Keratinocyte (primary cell): ENCODE measurements around the gene ULK4. TPM values are rescaled to one million over a fixed set of nuclear protein-coding genes. Genes with fewer than 3 reads are reported as not detected.

ENCODE experiments used
- DNase-seq: peaks from one replicate; pipeline ENCODE4 v3.0.0-alpha.2; 2011; ENCODE audit warnings: low read depth, missing footprints, low spot score
- FAIRE-seq: peaks from 2 replicates; lab custom pipeline; 2011; peaks lifted over from hg19 to GRCh38; lab: Jason Lieb, UNC
- H2AFZ ChIP-seq: 2 replicates; pipeline ENCODE4 v1.6.0; 2012; ENCODE audit warnings: low read length, control low read depth, inconsistent platforms; ENCODE audit not compliant: control insufficient read depth
- H3K27ac ChIP-seq: 2 replicates; pipeline ENCODE4 v1.5.1; 2011; ENCODE audit warnings: low read length; ENCODE audit not compliant: control insufficient read depth, insufficient read depth
- H3K27me3 ChIP-seq: 3 replicates; pipeline ENCODE4 v1.6.0; 2011; ENCODE audit warnings: low read length; ENCODE audit not compliant: control insufficient read depth, insufficient read depth; ENCODE audit errors: extremely low read depth
- H3K36me3 ChIP-seq, 2 experiments: 2 replicates in 1 of 2; 3 replicates in 1 of 2; pipeline ENCODE4 v1.5.1; 2011; ENCODE audit warnings: low read length in 2 of 2, mild to moderate bottlenecking in 1 of 2; ENCODE audit not compliant: control insufficient read depth in 2 of 2, insufficient read depth in 2 of 2; ENCODE audit errors: extremely low read depth in 1 of 2
- H3K4me1 ChIP-seq: 3 replicates; pipeline ENCODE4 v1.5.1; 2011; ENCODE audit warnings: low read length; ENCODE audit not compliant: control insufficient read depth, insufficient read depth; ENCODE audit errors: extremely low read depth
- H3K4me2 ChIP-seq: 3 replicates; pipeline ENCODE4 v1.6.0; 2011; ENCODE audit warnings: low read depth, low read length; ENCODE audit not compliant: control insufficient read depth, insufficient read depth; ENCODE audit errors: extremely low read depth
- H3K4me3 ChIP-seq, 3 experiments: fragments of 200-600 bp in 1 of 3; sonication (generic) in 1 of 3; 2 replicates in 2 of 3; 3 replicates in 1 of 3; pipeline ENCODE4 v1.5.1; 2011 to 2016; ENCODE audit warnings: low read length in 3 of 3, mild to moderate bottlenecking in 3 of 3, control low read depth in 2 of 3, inconsistent platforms in 1 of 3, low read depth in 1 of 3, mixed read lengths in 1 of 3, mixed run types in 1 of 3, moderate library complexity in 1 of 3; ENCODE audit not compliant: control insufficient read depth in 2 of 3, insufficient read depth in 2 of 3; ENCODE audit errors: extremely low read depth in 1 of 3
- H3K79me2 ChIP-seq: 2 replicates; pipeline ENCODE4 v1.6.0; 2012; ENCODE audit warnings: low read length; ENCODE audit not compliant: control insufficient read depth, insufficient read depth
- H3K9ac ChIP-seq: 3 replicates; pipeline ENCODE4 v1.6.0; 2011; ENCODE audit warnings: low read length; ENCODE audit not compliant: control insufficient read depth, insufficient read depth; ENCODE audit errors: extremely low read depth
- H3K9me1 ChIP-seq: 3 replicates; pipeline ENCODE4 v1.6.0; 2011; ENCODE audit warnings: low read length; ENCODE audit not compliant: control insufficient read depth, insufficient read depth; ENCODE audit errors: extremely low read depth
- H3K9me3 ChIP-seq: 2 replicates; pipeline ENCODE4 v1.5.1; 2012; ENCODE audit warnings: low read depth, low read length; ENCODE audit not compliant: control insufficient read depth
- H4K20me1 ChIP-seq: 3 replicates; pipeline ENCODE4 v1.6.0; 2011; ENCODE audit warnings: low read length; ENCODE audit not compliant: control insufficient read depth, insufficient read depth; ENCODE audit errors: extremely low read depth
- EZH2 ChIP-seq: IDR thresholded peaks from one replicate; pipeline ENCODE4 v1.6.1; 2012; ENCODE audit warnings: inconsistent platforms, mild to moderate bottlenecking, low read length, moderate library complexity
- dilution Hi-C: fragments of 300-500 bp; cut with MboI; formaldehyde crosslinking; loops from one replicate; pipeline ENCODE4 v1.7.0; 2020; ENCODE audit warnings: low sequenced_read_pairs; ENCODE audit not compliant: extremely low pct_ligation_motif_present
- polyA plus RNA-seq, 5 experiments: library from polyadenylated mRNA; depleted of rRNA in 3 of 5; stranded (reverse) in 3 of 5; stranded (forward) in 1 of 5; unstranded in 1 of 5; fragments of >200 nt; gene quantifications; 1 replicate in 1 of 5; 2 replicates in 3 of 5; 3 replicates in 1 of 5; pipeline versions ENCODE4 v1.2.1 to v1.2.3, GENCODE V29; 2011 to 2012; ENCODE audit warnings: missing spikeins in 2 of 5, low read depth in 1 of 5, low replicate concordance in 1 of 5
- TF ChIP-seq, protein P1 (sequence below), 3 experiments: IDR thresholded peaks in 1 of 3; conservative IDR thresholded peaks in 1 of 3; optimal IDR thresholded peaks in 1 of 3; 2 replicates in 2 of 3; 3 replicates in 1 of 3; pipeline versions ENCODE3 to v1.5.1; 2011; ENCODE audit warnings: low read length in 3 of 3, mild to moderate bottlenecking in 3 of 3, moderate library complexity in 2 of 3, control low read depth in 1 of 3, inconsistent platforms in 1 of 3; ENCODE audit not compliant: insufficient read depth in 2 of 3; ENCODE audit errors: extremely low read depth in 1 of 3

Gene ULK4
- polyA plus RNA-seq, 1 donor (not counting 4 experiments of a cell fraction or from before 2014, with no cell fraction given): 6.1 TPM

DNA sequence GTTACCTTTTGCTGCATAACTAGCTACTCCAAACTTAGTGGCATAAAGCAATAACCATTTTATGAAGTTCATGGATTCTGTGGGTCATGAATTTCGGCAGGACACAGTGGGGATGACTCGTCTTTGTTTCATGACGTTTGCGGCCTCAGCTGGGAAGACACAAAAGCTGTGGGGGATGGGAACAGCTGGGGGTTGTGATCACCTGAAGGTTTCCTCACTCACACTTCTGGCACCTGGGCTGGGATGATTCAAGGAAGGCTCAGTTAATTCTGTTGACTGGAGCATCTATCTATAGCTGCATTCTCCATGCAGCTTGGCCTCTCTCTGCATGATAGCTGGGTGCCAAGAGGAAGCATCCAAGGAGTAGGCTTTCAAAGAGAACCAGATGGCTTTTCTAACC lies 332.8 kb downstream of the ULK4 start:
- H3K27me3 ChIP-seq: no peaks in the 10 kb centered on the region
- no peaks in the 10 kb centered on the region for H3K9me1 ChIP-seq
- H3K79me2 ChIP-seq: no peaks in the 10 kb centered on the region
- H3K27ac ChIP-seq: no peak overlapping the region
- dilution Hi-C loops: no loop called here
- no peak overlapping the region for H3K4me3 ChIP-seq
- FAIRE-seq: no peak
- H4K20me1 ChIP-seq: no peaks in the 10 kb centered on the region
- DNase-seq: no peak
- no peaks in the 10 kb centered on the region for H3K4me1 ChIP-seq
- no peak overlapping the region for H3K9ac ChIP-seq
- TF ChIP-seq EZH2: no peak
- TF ChIP-seq, protein P1, sequence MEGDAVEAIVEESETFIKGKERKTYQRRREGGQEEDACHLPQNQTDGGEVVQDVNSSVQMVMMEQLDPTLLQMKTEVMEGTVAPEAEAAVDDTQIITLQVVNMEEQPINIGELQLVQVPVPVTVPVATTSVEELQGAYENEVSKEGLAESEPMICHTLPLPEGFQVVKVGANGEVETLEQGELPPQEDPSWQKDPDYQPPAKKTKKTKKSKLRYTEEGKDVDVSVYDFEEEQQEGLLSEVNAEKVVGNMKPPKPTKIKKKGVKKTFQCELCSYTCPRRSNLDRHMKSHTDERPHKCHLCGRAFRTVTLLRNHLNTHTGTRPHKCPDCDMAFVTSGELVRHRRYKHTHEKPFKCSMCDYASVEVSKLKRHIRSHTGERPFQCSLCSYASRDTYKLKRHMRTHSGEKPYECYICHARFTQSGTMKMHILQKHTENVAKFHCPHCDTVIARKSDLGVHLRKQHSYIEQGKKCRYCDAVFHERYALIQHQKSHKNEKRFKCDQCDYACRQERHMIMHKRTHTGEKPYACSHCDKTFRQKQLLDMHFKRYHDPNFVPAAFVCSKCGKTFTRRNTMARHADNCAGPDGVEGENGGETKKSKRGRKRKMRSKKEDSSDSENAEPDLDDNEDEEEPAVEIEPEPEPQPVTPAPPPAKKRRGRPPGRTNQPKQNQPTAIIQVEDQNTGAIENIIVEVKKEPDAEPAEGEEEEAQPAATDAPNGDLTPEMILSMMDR (optimal IDR thresholded peaks at IDR 0.05 in 1 of 3, IDR thresholded peaks at IDR 0.05 in 1 of 3, conservative IDR thresholded peaks at IDR 0.05 in 1 of 3; ENCODE audit: extremely low read depth in 1 of 3, insufficient read depth in 2 of 3, low read length in 3 of 3): no peak
- no peak overlapping the region for H3K4me2 ChIP-seq
- no peaks in the 10 kb centered on the region for H3K9me3 ChIP-seq
- no peaks in the 10 kb centered on the region for H3K36me3 ChIP-seq
- no peak overlapping the region for H2AFZ ChIP-seq

DNA sequence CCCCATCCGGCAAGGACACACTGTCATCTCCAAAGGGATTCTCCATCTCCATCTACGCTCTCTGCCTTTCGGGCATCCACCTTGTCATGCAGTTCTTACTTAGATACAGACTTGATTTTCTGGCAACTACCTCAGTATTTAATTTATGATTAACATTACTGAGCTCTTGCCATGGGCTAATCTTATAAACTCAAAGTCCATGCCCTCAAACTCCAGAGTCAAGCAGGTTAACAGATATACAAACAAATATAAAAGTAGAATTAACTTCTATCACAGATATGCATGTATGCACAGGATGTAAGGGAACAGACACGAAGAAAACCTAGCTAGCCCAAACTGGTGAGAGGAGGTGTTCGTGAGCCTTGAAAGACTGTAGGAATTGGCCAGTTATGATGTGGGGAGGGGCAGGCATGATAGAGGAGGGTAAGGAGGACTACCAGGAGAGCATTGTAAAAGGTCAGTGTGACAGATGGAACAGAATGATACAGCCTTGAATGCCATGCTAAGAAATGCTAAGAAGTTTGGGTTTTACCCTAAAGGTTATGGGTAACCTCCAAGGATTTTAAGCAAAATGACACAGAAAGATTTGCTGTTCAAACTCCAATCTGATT lies 334.3 kb downstream of the ULK4 start:
- Histone ChIP-seq H3K4me2 (no peak overlapping the region), H3K4me1 (no peaks in the 10 kb centered on the region), H3K36me3 (no peaks in the 10 kb centered on the region), H3K9me3 (no peaks in the 10 kb centered on the region), H3K9me1 (no peaks in the 10 kb centered on the region), H3K9ac (no peak overlapping the region), H3K27ac (no peak overlapping the region), H3K27me3 (no peaks in the 10 kb centered on the region), H3K4me3 (no peak overlapping the region), H4K20me1 (no peaks in the 10 kb centered on the region), H2AFZ (no peak overlapping the region), H3K79me2 (no peaks in the 10 kb centered on the region)
- FAIRE-seq (no peak), DNase-seq (no peak)
- dilution Hi-C loops: no loop called here
- no peak for TF ChIP-seq EZH2
- TF ChIP-seq, protein P1 (optimal IDR thresholded peaks at IDR 0.05 in 1 of 3, IDR thresholded peaks at IDR 0.05 in 1 of 3, conservative IDR thresholded peaks at IDR 0.05 in 1 of 3; ENCODE audit: extremely low read depth in 1 of 3, insufficient read depth in 2 of 3, low read length in 3 of 3): no peak
